Stomach (tissue), 4 donors: Measurements from ENCODE around the gene SGIP1.

Source experiments
- CTCF ChIP-seq, 7 experiments: fragments of 450-650 bp in 4 of 7; fragments of 200-600 bp in 3 of 7; sonication (generic) in 3 of 7; IDR thresholded peaks; one replicate each; pipeline ENCODE4 v1.5.1; 2016 to 2019; ENCODE audit warnings: antibody characterized with exemption in 7 of 7, control low read depth in 2 of 7, mild to moderate bottlenecking in 1 of 7
- POLR2AphosphoS5 ChIP-seq, 3 donors: sonication (generic); formaldehyde crosslinking; IDR thresholded peaks; one replicate each; pipeline ENCODE4 v1.6.1; 2016; ENCODE audit warnings: antibody characterized with exemption in 3 of 3

DNA sequence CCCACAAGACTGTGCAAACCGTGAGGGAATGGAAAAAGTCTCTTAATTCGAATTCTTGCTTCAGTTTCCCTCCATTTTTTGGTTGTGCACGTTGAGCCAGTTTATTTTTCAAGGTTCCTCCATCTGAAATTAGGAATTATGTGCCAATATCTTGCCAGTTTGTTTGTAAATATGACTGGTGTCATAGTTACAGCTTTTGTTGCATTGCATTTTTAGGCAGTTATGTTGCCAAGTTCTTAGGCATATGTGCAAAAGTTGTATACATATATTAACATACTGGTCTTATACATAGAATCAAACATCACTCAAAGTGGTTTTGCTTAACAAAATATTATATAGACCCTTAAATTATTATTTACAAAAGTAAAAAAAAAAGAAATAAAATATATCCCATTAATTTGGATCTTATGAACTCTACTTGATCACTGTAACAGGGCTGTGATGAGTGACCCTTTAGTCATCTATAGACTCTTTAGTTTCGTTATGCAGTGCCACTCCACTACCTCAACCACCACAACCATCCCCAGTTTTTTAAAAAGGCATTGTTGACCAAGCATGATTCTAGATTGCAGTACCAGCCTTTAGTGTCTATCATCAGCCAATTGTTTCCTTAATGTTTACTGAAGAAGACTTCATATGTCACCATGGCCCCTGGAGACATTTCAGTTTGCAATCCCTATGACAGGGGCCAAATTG, 197.4 kb downstream of the SGIP1 start:
- TF ChIP-seq CTCF (IDR thresholded peaks at IDR 0.05) (no peak), POLR2AphosphoS5 (IDR thresholded peaks at IDR 0.05) (no peak)
